ENCODE data around the gene ENDOG. TPM values are rescaled to one million over a fixed set of nuclear protein-coding genes. Genes with fewer than 3 reads are reported as not detected.
"Not testable (repeated sequence)": the region's sequence is repeated elsewhere in the genome, so short reads cannot be mapped to it uniquely, and the experiment has no call there.

The ENDOG gene
- total RNA-seq, 1 donor from 2014 or later = 28.2 TPM

- H3K36me3 ChIP-seq = peaks cover 0 to 39% of the 10 kb centered on the region in 2 donors
Observed at GRCh38 chr9:128790536-128790935, 27.8 kb upstream of the ENDOG start.

GRCh38 chr9:128792134-128792533, 26.2 kb upstream of the ENDOG start:
- no peak for DNase-seq (ENCODE audit: extremely low spot score in 2 of 2)
- TF ChIP-seq CTCF (IDR thresholded peaks at IDR 0.05) (no peak), POLR2AphosphoS5 (IDR thresholded peaks at IDR 0.05; ENCODE audit: insufficient read depth in 1 of 2, low read depth in 1 of 2) (no peak), POLR2A (IDR thresholded peaks at IDR 0.05) (no peak)
- H3K36me3 ChIP-seq = peaks cover 0 to 47% of the 10 kb centered on the region in 2 donors

More at GRCh38 chr9:128790536-128790935, 27.8 kb upstream of the ENDOG start:
- no peak overlapping the region for H3K27ac ChIP-seq
- H3K4me1 ChIP-seq = peaks cover 14% of the 10 kb centered on the region
- H3K4me3 ChIP-seq = no peak overlapping the region
- H3K9me3 ChIP-seq = no peaks in the 10 kb centered on the region
- no peaks in the 10 kb centered on the region for H3K27me3 ChIP-seq
- intact Hi-C loops (cut with DNase I) = no loop called here
- no peak for DNase-seq (ENCODE audit: extremely low spot score in 2 of 2)
- TF ChIP-seq POLR2AphosphoS5 (IDR thresholded peaks at IDR 0.05; ENCODE audit: insufficient read depth in 1 of 2, low read depth in 1 of 2) = no peak

GRCh38 chr9:128792978-128793686, 25.2 kb upstream of the ENDOG start:
- H3K27me3 ChIP-seq = no peaks in the 10 kb centered on the region
- no peak overlapping the region for H3K27ac ChIP-seq
- no peak for DNase-seq (ENCODE audit: extremely low spot score in 2 of 2)
- no peaks in the 10 kb centered on the region for H3K9me3 ChIP-seq
- TF ChIP-seq CTCF (IDR thresholded peaks at IDR 0.05) = no peak
- no peak for TF ChIP-seq POLR2A (IDR thresholded peaks at IDR 0.05)
- no peak for TF ChIP-seq POLR2AphosphoS5 (IDR thresholded peaks at IDR 0.05; ENCODE audit: insufficient read depth in 1 of 2, low read depth in 1 of 2)
- no peak overlapping the region for H3K4me3 ChIP-seq
- peaks cover 7% of the 10 kb centered on the region for H3K4me1 ChIP-seq
- intact Hi-C loops (cut with DNase I) = no loop called here
- H3K36me3 ChIP-seq = peaks cover 0 to 57% of the 10 kb centered on the region in 2 donors

More at GRCh38 chr9:128792134-128792533, 26.2 kb upstream of the ENDOG start:
- no peak overlapping the region for H3K27ac ChIP-seq
- no peaks in the 10 kb centered on the region for H3K9me3 ChIP-seq
- H3K4me1 ChIP-seq = peaks cover 14% of the 10 kb centered on the region
- H3K4me3 ChIP-seq = no peak overlapping the region
- no peaks in the 10 kb centered on the region for H3K27me3 ChIP-seq
- intact Hi-C loops (cut with DNase I) = no loop called here

GRCh38 chr9:128794961-128795360, 23.3 kb upstream of the ENDOG start:
- H3K27ac ChIP-seq; H3K4me1 ChIP-seq; H3K27me3 ChIP-seq; H3K4me3 ChIP-seq; intact Hi-C loops (cut with DNase I); H3K9me3 ChIP-seq; DNase-seq (ENCODE audit: extremely low spot score in 2 of 2): not testable (repeated sequence)
- peaks cover 0 to 71% of the 10 kb centered on the region in 2 donors for H3K36me3 ChIP-seq

DNA sequence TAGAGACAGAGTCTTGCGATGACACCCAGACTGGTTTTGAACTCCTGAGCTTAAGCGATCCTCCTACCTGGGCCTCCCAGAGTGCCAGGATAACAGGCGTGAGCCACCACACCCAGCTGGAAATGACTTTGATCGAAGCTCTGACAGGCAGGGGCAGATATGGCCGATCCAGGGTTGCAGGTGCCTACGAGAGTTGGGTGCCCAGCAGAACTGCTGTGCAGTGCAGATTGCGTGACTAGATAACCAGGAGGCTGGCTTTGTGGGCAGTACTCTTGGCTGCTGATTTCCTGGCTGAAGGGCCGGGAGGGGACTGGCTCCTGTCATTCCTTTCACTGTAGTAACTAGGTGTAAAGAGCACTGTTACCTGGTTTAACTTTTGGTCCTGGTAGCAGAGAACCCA, 19.4 kb upstream of the ENDOG start:
- Histone ChIP-seq H3K4me3 (no peak overlapping the region), H3K4me1 (no peaks in the 10 kb centered on the region), H3K36me3 (peaks cover 0 to 64% of the 10 kb centered on the region in 2 donors), H3K9me3 (no peaks in the 10 kb centered on the region), H3K27me3 (no peaks in the 10 kb centered on the region), H3K27ac (no peak overlapping the region)
- no peak for DNase-seq (ENCODE audit: extremely low spot score in 2 of 2)
- TF ChIP-seq POLR2A (IDR thresholded peaks at IDR 0.05) (no peak), POLR2AphosphoS5 (IDR thresholded peaks at IDR 0.05; ENCODE audit: insufficient read depth in 1 of 2, low read depth in 1 of 2) (no peak), CTCF (IDR thresholded peaks at IDR 0.05) (no peak)
- intact Hi-C loops (cut with DNase I) = no loop called here

DNA sequence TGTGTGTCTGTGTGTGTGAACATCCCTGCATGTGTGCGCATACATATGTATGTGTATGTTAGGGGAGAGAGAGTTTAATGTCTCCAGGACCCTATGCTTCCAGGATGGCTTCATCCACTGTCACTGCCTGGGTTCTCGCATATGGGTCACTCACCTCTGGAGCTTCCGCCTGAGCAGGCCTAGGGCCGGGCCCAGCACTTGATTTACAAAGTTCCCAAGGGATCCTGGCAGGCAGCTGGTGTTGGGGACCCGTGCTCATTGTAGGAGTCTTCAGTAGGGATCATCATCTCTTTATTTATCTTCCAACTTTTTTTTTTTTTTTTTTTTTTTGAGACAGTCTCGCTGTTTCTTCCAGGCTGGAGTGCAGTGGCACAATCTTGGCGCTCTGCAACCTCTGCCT, 18.2 kb upstream of the ENDOG start:
- no peak overlapping the region for H3K27ac ChIP-seq
- TF ChIP-seq CTCF (IDR thresholded peaks at IDR 0.05) (no peak), POLR2AphosphoS5 (IDR thresholded peaks at IDR 0.05; ENCODE audit: insufficient read depth in 1 of 2, low read depth in 1 of 2) (no peak), POLR2A (IDR thresholded peaks at IDR 0.05) (no peak)
- no peaks in the 10 kb centered on the region for H3K4me1 ChIP-seq
- H3K36me3 ChIP-seq = peaks cover 0 to 70% of the 10 kb centered on the region in 2 donors
- DNase-seq (ENCODE audit: extremely low spot score in 2 of 2) = no peak
- intact Hi-C loops (cut with DNase I) = no loop called here
- no peaks in the 10 kb centered on the region for H3K27me3 ChIP-seq
- H3K4me3 ChIP-seq = no peak overlapping the region
- no peaks in the 10 kb centered on the region for H3K9me3 ChIP-seq
